8988T (cell line): Measurements from ENCODE around the gene IRF2.

Experiments
- DNase-seq: peaks from one replicate; pipeline ENCODE4 v3.0.0; 2011

IRF2 gene

GRCh38 chr4:184404047-184404446 is 70.3 kb downstream of the IRF2 start:
- DNase-seq, result no peak

- no peak for DNase-seq
These were observed 71.0 kb downstream of the IRF2 start for GRCh38 chr4:184403384-184403781.

- DNase-seq, result no peak
These were observed 71.5 kb downstream of the IRF2 start for GRCh38 chr4:184402740-184403383.

DNA sequence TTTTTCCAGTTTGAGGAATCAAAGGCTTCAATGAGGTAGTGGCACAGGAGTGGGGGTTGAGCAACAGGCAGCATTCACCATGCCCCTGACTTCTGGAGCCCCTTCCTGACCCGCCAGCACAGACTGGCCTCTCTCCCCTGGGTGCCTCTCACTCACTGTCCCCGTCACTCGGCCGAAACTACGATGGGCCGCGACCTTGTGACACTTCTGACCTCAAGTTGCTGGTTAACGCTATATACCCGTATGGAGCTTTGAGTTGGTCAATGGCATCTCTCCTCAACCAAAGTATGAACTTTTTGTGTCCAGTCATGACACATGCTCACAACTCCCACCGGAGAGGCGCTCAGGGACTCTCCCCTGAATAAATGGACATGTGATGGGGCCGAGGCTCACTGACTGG is 72.1 kb downstream of the IRF2 start:
- no peak for DNase-seq

DNA sequence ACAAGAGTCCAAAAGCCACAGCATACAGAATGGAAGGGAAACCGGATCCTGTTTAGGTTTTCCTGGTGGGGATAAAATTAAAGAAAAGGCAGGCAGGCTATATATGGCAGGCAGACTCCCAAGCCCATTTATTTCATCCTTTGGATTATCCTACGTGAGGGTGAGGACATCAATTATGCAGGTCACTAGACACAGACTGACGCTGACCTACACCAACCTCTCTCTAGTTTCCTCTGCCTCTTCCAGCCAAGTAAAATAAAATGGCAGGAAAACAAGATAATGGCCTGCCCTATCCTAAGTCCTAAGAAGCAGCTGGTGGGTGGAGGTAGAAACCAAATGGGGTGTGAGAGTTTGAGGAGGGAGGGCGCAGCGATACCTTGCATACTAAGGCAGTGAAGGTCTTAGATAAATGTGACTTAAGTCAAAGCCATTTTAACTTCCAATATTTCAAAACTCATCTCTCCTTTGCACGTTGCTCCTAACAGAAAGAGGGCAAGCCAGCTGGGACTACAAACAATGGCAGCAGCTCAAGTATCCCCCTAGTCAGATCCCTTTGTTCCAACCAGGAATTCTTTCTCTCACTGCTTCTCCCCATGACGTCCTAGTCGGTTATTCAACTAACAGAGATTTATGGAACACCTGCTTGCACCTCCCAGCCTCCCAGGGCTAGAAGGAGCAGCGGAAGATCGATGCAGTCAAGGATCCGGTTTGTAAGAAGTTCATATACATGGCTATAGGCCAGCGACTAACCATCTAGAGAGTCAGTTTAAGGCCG is 72.8 kb downstream of the IRF2 start:
- DNase-seq, result no peak

DNA sequence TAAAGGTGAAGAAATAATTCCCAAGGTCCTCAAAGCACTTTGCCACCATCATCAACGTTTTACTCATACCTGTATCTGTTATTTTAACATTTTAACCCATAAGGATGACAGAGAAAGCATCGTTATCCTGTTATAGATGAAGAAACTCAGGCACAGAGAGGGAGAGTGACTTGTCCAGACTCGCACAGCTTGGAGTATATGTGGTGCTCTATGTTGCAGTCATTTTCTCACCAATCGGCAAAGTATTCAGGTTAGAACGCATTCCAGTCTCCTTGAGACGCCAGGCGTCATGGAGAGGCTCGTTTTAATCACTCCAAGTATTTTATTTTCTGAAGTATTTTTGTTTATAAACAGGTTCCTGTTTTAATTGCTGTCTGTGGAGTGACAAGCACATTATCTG is 73.5 kb downstream of the IRF2 start:
- no peak for DNase-seq

DNA sequence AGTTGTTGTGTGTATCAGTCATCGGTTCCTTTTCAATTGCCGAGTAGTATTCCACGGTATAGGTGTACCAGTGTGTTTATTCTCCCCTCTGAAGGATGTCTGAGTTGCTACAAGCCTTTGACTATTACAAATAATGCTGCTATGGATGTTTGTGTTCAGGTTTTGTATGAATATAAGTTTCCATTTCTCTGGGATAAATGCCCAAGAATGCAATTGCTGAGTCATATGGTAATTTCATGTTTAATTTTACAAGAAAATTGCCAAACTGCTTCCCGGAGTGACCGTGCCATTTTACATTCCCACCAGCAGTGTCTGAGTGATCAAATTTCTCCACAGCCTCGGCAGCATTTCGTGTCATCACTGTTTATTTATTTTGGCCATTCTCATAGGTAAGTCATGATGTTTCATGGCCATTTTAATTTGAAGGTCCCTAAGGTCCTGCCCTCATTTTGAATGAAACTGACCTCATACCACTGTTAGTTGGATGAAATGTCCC is 73.9 kb downstream of the IRF2 start:
- no peak for DNase-seq

GRCh38 chr4:184399512-184399908 is 74.8 kb downstream of the IRF2 start:
- DNase-seq, result no peak

- no peak for DNase-seq
These were observed 75.4 kb downstream of the IRF2 start for GRCh38 chr4:184398741-184399511.

- DNase-seq, result no peak
These were observed 76.7 kb downstream of the IRF2 start for GRCh38 chr4:184397516-184398163.

GRCh38 chr4:184396570-184397515 is 77.5 kb downstream of the IRF2 start:
- DNase-seq, result no peak

DNA sequence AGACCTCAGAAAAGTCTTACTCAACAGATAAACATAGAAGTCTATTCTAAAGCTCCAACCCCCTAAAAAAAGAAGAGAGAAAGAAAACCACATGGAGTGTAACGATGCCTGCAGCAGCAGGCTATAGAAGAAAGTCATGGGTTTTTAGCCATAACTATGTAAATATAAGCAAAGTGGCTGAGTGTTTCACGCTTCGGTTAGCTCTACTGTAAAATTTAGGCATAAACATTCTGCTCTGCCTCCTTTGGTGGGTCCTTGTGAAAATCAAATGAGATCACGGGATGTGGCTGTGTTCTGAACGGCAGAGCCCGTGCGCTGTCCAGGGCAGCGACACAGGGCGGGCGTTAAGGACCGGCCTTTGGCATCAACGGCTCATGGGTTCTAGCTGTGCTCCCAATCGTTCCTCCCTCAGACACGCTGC is 78.4 kb downstream of the IRF2 start:
- no peak for DNase-seq

DNA sequence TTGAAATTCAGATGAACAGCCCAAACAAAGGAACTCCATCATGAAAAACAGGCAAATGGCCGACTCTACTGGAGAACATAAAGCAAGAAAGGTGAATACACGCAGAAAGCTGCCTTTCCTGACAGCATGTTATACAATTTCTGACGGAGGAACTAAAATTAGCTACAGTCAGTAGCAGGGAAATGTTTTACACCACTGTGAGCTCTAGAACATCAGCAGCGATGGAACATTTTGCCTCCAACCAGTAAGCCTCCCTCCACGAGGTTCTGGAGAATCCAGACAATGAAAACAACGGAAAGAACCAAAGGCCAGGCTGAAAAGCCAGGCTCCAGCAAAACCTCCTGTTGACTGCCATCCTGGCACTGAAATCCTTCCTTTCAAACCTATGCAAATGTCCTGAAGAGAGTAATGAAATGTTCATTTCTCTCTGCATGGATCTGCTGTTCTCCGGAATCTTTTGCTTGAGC is 78.9 kb downstream of the IRF2 start:
- no peak for DNase-seq

GRCh38 chr4:184392748-184393559 is 81.4 kb downstream of the IRF2 start:
- DNase-seq, result no peak

GRCh38 chr4:184392316-184392715 is 82.0 kb downstream of the IRF2 start:
- no peak for DNase-seq

GRCh38 chr4:184389978-184390900 is 84.1 kb downstream of the IRF2 start:
- DNase-seq, result no peak

GRCh38 chr4:184388106-184388505 is 86.2 kb downstream of the IRF2 start:
- DNase-seq, result no peak

DNA sequence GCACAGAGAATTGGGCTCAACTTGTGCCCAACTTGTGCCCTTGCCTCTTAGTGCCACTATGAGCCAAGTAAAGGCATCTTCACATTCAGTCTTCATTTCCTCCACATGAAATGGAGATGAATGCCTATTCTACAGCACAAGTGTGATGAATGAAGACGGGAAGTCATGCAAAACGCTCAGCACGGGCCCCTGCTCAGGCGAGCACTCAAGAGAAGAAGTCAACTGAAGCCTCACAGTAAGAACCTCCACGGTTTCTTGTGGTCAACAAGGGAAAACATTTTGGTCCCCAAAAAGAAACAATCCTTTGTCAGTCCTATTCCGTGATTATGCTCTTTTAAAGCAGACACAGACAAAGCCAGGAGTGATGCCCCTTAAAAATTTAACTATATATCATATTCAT is 87.0 kb downstream of the IRF2 start:
- no peak for DNase-seq

- DNase-seq, result no peak
These were observed 88.0 kb downstream of the IRF2 start for GRCh38 chr4:184386271-184386781.
